Measurements from ENCODE around the gene SMAD2.

DNA sequence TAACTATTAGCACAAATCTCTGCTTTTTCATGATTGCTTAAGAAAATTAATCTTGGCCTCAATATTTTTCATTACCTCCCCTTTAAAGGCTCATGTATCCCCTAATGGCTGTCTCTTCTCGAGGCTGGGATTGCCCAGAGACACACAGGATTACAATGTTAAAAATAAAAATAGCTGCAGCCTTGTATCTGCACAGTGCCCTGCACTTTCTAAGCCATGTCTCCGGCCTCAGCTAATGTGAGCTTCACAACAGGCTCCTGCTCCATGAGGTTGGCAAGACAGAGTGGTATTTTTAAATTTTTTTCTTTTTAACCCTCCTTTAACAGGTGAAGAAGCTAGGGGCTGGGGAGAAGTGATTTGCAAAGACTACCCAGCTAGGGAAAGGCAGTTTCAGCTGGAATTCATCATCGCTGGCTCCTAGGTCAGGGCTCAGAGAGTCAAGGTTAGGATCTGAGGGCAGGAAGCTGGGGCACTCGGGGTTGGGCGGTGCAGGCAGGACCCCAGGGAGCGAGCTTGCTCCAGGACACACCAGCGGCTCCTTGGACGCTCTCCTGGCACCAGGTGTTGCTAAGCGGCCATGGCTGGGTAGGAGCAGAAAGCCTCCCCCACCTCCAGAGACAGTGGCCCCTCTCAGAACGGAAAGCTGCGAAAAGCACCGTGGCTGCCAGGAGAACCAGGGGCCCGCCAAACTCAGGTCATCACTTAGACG is 135.6 kb downstream of the SMAD2 start:
- TF ChIP-seq, protein P1, sequence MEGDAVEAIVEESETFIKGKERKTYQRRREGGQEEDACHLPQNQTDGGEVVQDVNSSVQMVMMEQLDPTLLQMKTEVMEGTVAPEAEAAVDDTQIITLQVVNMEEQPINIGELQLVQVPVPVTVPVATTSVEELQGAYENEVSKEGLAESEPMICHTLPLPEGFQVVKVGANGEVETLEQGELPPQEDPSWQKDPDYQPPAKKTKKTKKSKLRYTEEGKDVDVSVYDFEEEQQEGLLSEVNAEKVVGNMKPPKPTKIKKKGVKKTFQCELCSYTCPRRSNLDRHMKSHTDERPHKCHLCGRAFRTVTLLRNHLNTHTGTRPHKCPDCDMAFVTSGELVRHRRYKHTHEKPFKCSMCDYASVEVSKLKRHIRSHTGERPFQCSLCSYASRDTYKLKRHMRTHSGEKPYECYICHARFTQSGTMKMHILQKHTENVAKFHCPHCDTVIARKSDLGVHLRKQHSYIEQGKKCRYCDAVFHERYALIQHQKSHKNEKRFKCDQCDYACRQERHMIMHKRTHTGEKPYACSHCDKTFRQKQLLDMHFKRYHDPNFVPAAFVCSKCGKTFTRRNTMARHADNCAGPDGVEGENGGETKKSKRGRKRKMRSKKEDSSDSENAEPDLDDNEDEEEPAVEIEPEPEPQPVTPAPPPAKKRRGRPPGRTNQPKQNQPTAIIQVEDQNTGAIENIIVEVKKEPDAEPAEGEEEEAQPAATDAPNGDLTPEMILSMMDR (IDR thresholded peaks at IDR 0.05), result no peak
- no peak for TF ChIP-seq POLR2AphosphoS5 (IDR thresholded peaks at IDR 0.05)
- TF ChIP-seq POLR2A (IDR thresholded peaks at IDR 0.05), result no peak
